IMR-90 (cell line): ENCODE results near the gene ARNT2. TPM values are rescaled to one million over a fixed set of nuclear protein-coding genes. Genes with fewer than 3 reads are reported as not detected.

Experiments used
- ATAC-seq: fragments of 200-7000 bp; cut with Tn5 transposase; 2 replicates; pipeline ENCODE4 v1.9.1; 2020; ENCODE audit warnings: low read depth, mild to moderate bottlenecking, moderate library complexity
- BruUV-seq: library from RNA; stranded (reverse); fragments of 400-500 nt; replicated peaks from 2 replicates; lab custom pipeline; 2021; lab: Mats Ljungman, UMichigan
- CTCF ChIA-PET: fragments of 300-600 bp; formaldehyde crosslinking; extraction: SDS; loops from one replicate; lab custom pipeline; 2021; ENCODE audit warnings: antibody characterized with exemption; lab: Yijun Ruan, JAX
- POLR2A ChIA-PET: fragments of 300-600 bp; sonication (Branson Sonifier 250); formaldehyde crosslinking; loops from one replicate; lab custom pipeline; 2022; ENCODE audit warnings: antibody characterized with exemption; ENCODE audit not compliant: unreplicated experiment; lab: Charles Lee
- DNase-seq: peaks from one replicate; pipeline ENCODE4 v3.0.0; 2013
- H2AFZ ChIP-seq: replicated peaks from 2 replicates; pipeline ENCODE3; 2013; ENCODE audit warnings: low read length, mild to moderate bottlenecking; ENCODE audit not compliant: poor library complexity
- H2AK5ac ChIP-seq: 2 replicates; pipeline ENCODE4 v1.6.1; 2013; ENCODE audit warnings: low read depth, low read length, inconsistent platforms
- H2AK9ac ChIP-seq: replicated peaks from 2 replicates; pipeline ENCODE3; 2013; ENCODE audit warnings: mild to moderate bottlenecking, low read depth, low read length, moderate library complexity; ENCODE audit not compliant: poor library complexity
- H2BK120ac ChIP-seq: 2 replicates; pipeline ENCODE4 v1.6.1; 2013; ENCODE audit warnings: low read depth, low read length, inconsistent platforms
- H2BK15ac ChIP-seq: 3 replicates; pipeline ENCODE4 v1.6.1; 2013; ENCODE audit warnings: low read depth, low read length, inconsistent platforms
- H2BK20ac ChIP-seq: 2 replicates; pipeline ENCODE4 v1.6.1; 2013; ENCODE audit warnings: low read depth, mild to moderate bottlenecking, inconsistent platforms, low read length, moderate library complexity
- H2BK5ac ChIP-seq: 2 replicates; pipeline ENCODE4 v1.6.1; 2013; ENCODE audit warnings: mild to moderate bottlenecking, low read depth, low read length, inconsistent platforms; ENCODE audit not compliant: poor library complexity, severe bottlenecking
- H3K14ac ChIP-seq: replicated peaks from 2 replicates; pipeline ENCODE4 v1.6.1; 2013; ENCODE audit warnings: low read depth, low read length, inconsistent platforms
- H3K18ac ChIP-seq: 2 replicates; pipeline ENCODE4 v1.6.1; 2013; ENCODE audit warnings: low read depth, low read length, control low read depth
- H3K23ac ChIP-seq: 2 replicates; pipeline ENCODE4 v1.6.1; 2013; ENCODE audit warnings: low read depth, low read length, inconsistent platforms
- H3K27ac ChIP-seq: 2 replicates; pipeline ENCODE4 v1.5.1; 2013; ENCODE audit warnings: mild to moderate bottlenecking, control low read depth, low read length; ENCODE audit not compliant: insufficient read depth
- H3K27me3 ChIP-seq: 2 replicates; pipeline ENCODE4 v1.6.1; 2013; ENCODE audit warnings: low read length; ENCODE audit not compliant: control insufficient read depth, insufficient read depth
- H3K36me3 ChIP-seq: 2 replicates; pipeline ENCODE4 v1.6.1; 2013; ENCODE audit warnings: low read length, mixed read lengths; ENCODE audit not compliant: control insufficient read depth, insufficient read depth
- H3K4ac ChIP-seq: 2 replicates; pipeline ENCODE4 v1.6.1; 2013; ENCODE audit warnings: low read depth, low read length, inconsistent platforms
- H3K4me1 ChIP-seq: 2 replicates; pipeline ENCODE4 v1.6.1; 2013; ENCODE audit warnings: low read length, mixed read lengths; ENCODE audit not compliant: control insufficient read depth, insufficient read depth
- H3K4me2 ChIP-seq: 2 replicates; pipeline ENCODE4 v1.6.1; 2013; ENCODE audit warnings: low read depth, mild to moderate bottlenecking, control low read depth, low read length, moderate library complexity
- H3K4me3 ChIP-seq: 2 replicates; pipeline ENCODE4 v1.5.1; 2013; ENCODE audit warnings: low read depth, mild to moderate bottlenecking, control low read depth, low read length, moderate library complexity; ENCODE audit not compliant: insufficient read depth
- H3K56ac ChIP-seq: 2 replicates; pipeline ENCODE4 v1.6.1; 2013; ENCODE audit warnings: low read length, inconsistent platforms; ENCODE audit not compliant: insufficient read depth; ENCODE audit errors: extremely low read depth
- H3K79me1 ChIP-seq, 2 experiments: 2 replicates each; pipeline ENCODE4 v1.6.1; 2013; ENCODE audit warnings: low read length in 2 of 2, inconsistent platforms in 1 of 2, low read depth in 1 of 2
- H3K9ac ChIP-seq: 2 replicates; pipeline ENCODE4 v1.6.1; 2013; ENCODE audit warnings: low read depth, low read length, control low read depth
- H3K9me1 ChIP-seq: 2 replicates; pipeline ENCODE4 v1.6.1; 2013; ENCODE audit warnings: low read length, inconsistent platforms; ENCODE audit not compliant: insufficient read depth
- H3K9me3 ChIP-seq: 2 replicates; pipeline ENCODE4 v1.6.1; 2013; ENCODE audit warnings: low read length; ENCODE audit not compliant: control insufficient read depth, insufficient read depth
- H4K20me1 ChIP-seq: 2 replicates; pipeline ENCODE4 v1.6.1; 2013; ENCODE audit warnings: low read length, inconsistent platforms; ENCODE audit not compliant: insufficient read depth
- H4K5ac ChIP-seq: 2 replicates; pipeline ENCODE4 v1.6.1; 2013; ENCODE audit warnings: mild to moderate bottlenecking, low read depth, low read length, control low read depth
- H4K8ac ChIP-seq, 2 experiments: 2 replicates each; pipeline ENCODE4 v1.6.1; 2013; ENCODE audit warnings: low read depth in 2 of 2, low read length in 2 of 2, control low read depth in 1 of 2, inconsistent platforms in 1 of 2
- H4K91ac ChIP-seq: 2 replicates; pipeline ENCODE4 v1.6.1; 2013; ENCODE audit warnings: low read depth, low read length, inconsistent platforms; ENCODE audit not compliant: insufficient read depth
- BHLHE40 ChIP-seq: fragments of 150-350 bp; IDR thresholded peaks from 2 replicates; pipeline ENCODE4 v1.6.1; 2016; ENCODE audit warnings: mild to moderate bottlenecking, low read depth, low read length
- CEBPB ChIP-seq: IDR thresholded peaks from 2 replicates; pipeline ENCODE4 v1.6.1; 2012; ENCODE audit warnings: low read depth, low read length, improper control_type of control experiment
- CHD1 ChIP-seq: IDR thresholded peaks from 2 replicates; pipeline ENCODE4 v1.6.1; 2012; ENCODE audit warnings: low read depth, low read length, improper control_type of control experiment
- CTCF ChIP-seq: conservative IDR thresholded peaks from 2 replicates; pipeline ENCODE4 v1.5.1; 2012; ENCODE audit warnings: mild to moderate bottlenecking, low read depth, low read length, improper control_type of control experiment
- ELK1 ChIP-seq: fragments of 150-350 bp; IDR thresholded peaks from 2 replicates; pipeline ENCODE4 v1.6.1; 2016; ENCODE audit warnings: low read depth, mild to moderate bottlenecking, low read length, moderate library complexity, borderline replicate concordance
- FOS ChIP-seq: fragments of 150-350 bp; IDR thresholded peaks from 2 replicates; pipeline ENCODE4 v1.6.1; 2016; ENCODE audit warnings: low read depth, low read length
- MAFK ChIP-seq: IDR thresholded peaks from 2 replicates; pipeline ENCODE4 v1.6.1; 2012; ENCODE audit warnings: low read depth, low read length, improper control_type of control experiment
- MAZ ChIP-seq: IDR thresholded peaks from 2 replicates; pipeline ENCODE4 v1.6.1; 2012; ENCODE audit warnings: low read depth, mild to moderate bottlenecking, low read length, improper control_type of control experiment, moderate library complexity, borderline replicate concordance
- MXI1 ChIP-seq: IDR thresholded peaks from 2 replicates; pipeline ENCODE4 v1.6.1; 2012; ENCODE audit warnings: low read depth, mild to moderate bottlenecking, low read length, moderate library complexity, borderline replicate concordance
- NFE2L2 ChIP-seq: fragments of 150-350 bp; IDR thresholded peaks from 2 replicates; pipeline ENCODE4 v1.6.1; 2016; ENCODE audit warnings: low read depth, mild to moderate bottlenecking, low read length
- RAD21 ChIP-seq: IDR thresholded peaks from 2 replicates; pipeline ENCODE4 v1.6.1; 2012; ENCODE audit warnings: low read length, improper control_type of control experiment
- RCOR1 ChIP-seq: IDR thresholded peaks from 2 replicates; pipeline ENCODE4 v1.6.1; 2012; ENCODE audit warnings: mild to moderate bottlenecking, low read length, improper control_type of control experiment; ENCODE audit not compliant: insufficient replicate concordance
- RFX5 ChIP-seq: IDR thresholded peaks from 2 replicates; pipeline ENCODE4 v1.8.0; 2012; ENCODE audit warnings: low read depth, mild to moderate bottlenecking, low read length, moderate library complexity
- SMC3 ChIP-seq: fragments of 150-350 bp; IDR thresholded peaks from 2 replicates; pipeline ENCODE4 v1.6.1; 2016; ENCODE audit warnings: low read depth, mild to moderate bottlenecking, antibody characterized with exemption, low read length, moderate library complexity
- USF2 ChIP-seq: fragments of 150-350 bp; IDR thresholded peaks from 2 replicates; pipeline ENCODE4 v1.6.1; 2017; ENCODE audit warnings: mild to moderate bottlenecking, antibody characterized with exemption, low read length, low read depth
- WGBS, 2 experiments: methylation state at CpG; one replicate each; pipeline versions ENCODE4 v1.1.5 to v1.1.7; 2013; ENCODE audit warnings: missing lambda C conversion rate in 2 of 2; ENCODE audit not compliant: insufficient read length in 1 of 2; ENCODE audit errors: extremely low coverage in 2 of 2; 5-methylcytosine and 5-hydroxymethylcytosine counted together
- dilution Hi-C: fragments of 300-500 bp; cut with HindIII; formaldehyde crosslinking; loops from one replicate; pipeline ENCODE4 v1.14.3; 2018; ENCODE audit warnings: low sequenced_read_pairs; ENCODE audit not compliant: unreplicated experiment
- in situ Hi-C: fragments of 300-500 bp; cut with MboI; formaldehyde crosslinking; loops from 3 replicates; pipeline ENCODE4 v1.14.3; 2019; ENCODE audit warnings: low sequenced_read_pairs, inconsistent platforms, mixed read lengths
- intact Hi-C: fragments of 100-400 bp; cut with micrococcal nuclease; formaldehyde crosslinking; loops from 2 replicates; pipeline ENCODE4 v1.10.0; 2022
- polyA plus RNA-seq, 3 experiments: library from polyadenylated mRNA; depleted of rRNA; stranded (reverse); fragments of >200 nt; gene quantifications; 2 replicates each; pipeline ENCODE4 v1.2.3, GENCODE V29; 2012; ENCODE audit warnings: low replicate concordance in 1 of 3
- total RNA-seq: library from RNA; depleted of rRNA; stranded (reverse); fragments of >200 nt; gene quantifications from 2 replicates; pipeline ENCODE4 v1.2.3, GENCODE V29; 2012

Gene ARNT2
- total and polyA plus RNA-seq, 2 of the 4 experiments (the other 2 are of a cell fraction) = 18.2 to 19.0 TPM

GRCh38 chr15:80452166-80452565 is 48.0 kb downstream of the ARNT2 start:
- Histone ChIP-seq H2BK20ac (no peak overlapping the region), H2BK120ac (no peak overlapping the region), H3K4ac (no peak overlapping the region), H2AFZ (no peak overlapping the region), H3K23ac (no peak overlapping the region), H3K4me1 (peaks cover 21% of the 10 kb centered on the region), H3K4me3 (no peak overlapping the region), H3K9me1 (peaks cover 18% of the 10 kb centered on the region), H3K9ac (no peak overlapping the region), H3K14ac (no peak overlapping the region), H4K20me1 (no peaks in the 10 kb centered on the region), H3K36me3 (no peaks in the 10 kb centered on the region), H3K27ac (no peak overlapping the region), H3K18ac (no peak overlapping the region), H3K27me3 (no peaks in the 10 kb centered on the region), H2BK5ac (no peak overlapping the region), H2AK9ac (no peak overlapping the region), H2BK15ac (no peak overlapping the region), H3K79me1 (peaks cover 0 to 29% of the 10 kb centered on the region in 2 experiments; a peak in 2 of 4 replicates), H3K4me2 (no peak overlapping the region), H4K8ac (no peak overlapping the region), H4K91ac (no peak overlapping the region), H2AK5ac (no peak overlapping the region), H3K9me3 (no peaks in the 10 kb centered on the region), H4K5ac (no peak overlapping the region), H3K56ac (no peak overlapping the region)
- ATAC-seq = no peak
- CTCF ChIA-PET = no interaction called here
- DNase-seq = no peak
- dilution Hi-C loops = no loop called here
- intact Hi-C loops = no loop called here
- in situ Hi-C loops = loop anchor here (5.0 kb wide), 1 partner anchor 240 kb away; no protein-coding TSS in a partner anchor
- no TSS peak for BruUV-seq
- TF ChIP-seq RAD21 = no peak
- no peak for TF ChIP-seq BHLHE40
- TF ChIP-seq CHD1 = no peak
- no peak for TF ChIP-seq CTCF
- no peak for TF ChIP-seq MXI1
- no peak for TF ChIP-seq RCOR1
- TF ChIP-seq NFE2L2 = no peak
- TF ChIP-seq FOS = no peak
- no peak for TF ChIP-seq SMC3
- TF ChIP-seq CEBPB = no peak
- no peak for TF ChIP-seq USF2
- TF ChIP-seq RFX5 = no peak
- TF ChIP-seq ELK1 = no peak
- no peak for TF ChIP-seq MAFK
- TF ChIP-seq MAZ = no peak
- WGBS, 2 experiments = no CpG with 5 or more reads among the region's 4 CpGs
- POLR2A ChIA-PET = no interaction called here
